H9 (cell line): Measurements from ENCODE around the gene VPS26A. TPM values are rescaled to one million over a fixed set of nuclear protein-coding genes. Genes with fewer than 3 reads are reported as not detected.

Experiments
- DNase-seq: peaks from one replicate; pipeline ENCODE4 v3.0.0-alpha.2; 2017
- H2AFZ ChIP-seq: one replicate; pipeline ENCODE4 v1.6.1; 2013; ENCODE audit warnings: mild to moderate bottlenecking, low read length, control low read depth, moderate library complexity
- H2AK5ac ChIP-seq: 2 replicates; pipeline ENCODE4 v1.6.1; 2013; ENCODE audit warnings: low read length, control low read depth, mixed read lengths; ENCODE audit not compliant: insufficient read length
- H2BK120ac ChIP-seq: one replicate; pipeline ENCODE4 v1.6.1; 2013; ENCODE audit warnings: low read depth, mild to moderate bottlenecking, low read length, control low read depth, inconsistent platforms; ENCODE audit not compliant: poor library complexity, severe bottlenecking
- H2BK12ac ChIP-seq: 2 replicates; pipeline ENCODE4 v1.6.1; 2013; ENCODE audit warnings: low read length, control low read depth, mixed read lengths, low read depth; ENCODE audit not compliant: insufficient read length
- H2BK15ac ChIP-seq: 2 replicates; pipeline ENCODE4 v1.6.1; 2013; ENCODE audit warnings: low read depth, low read length, control low read depth
- H2BK20ac ChIP-seq: one replicate; pipeline ENCODE4 v1.6.1; 2013; ENCODE audit warnings: low read depth, mild to moderate bottlenecking, low read length, control low read depth, inconsistent platforms; ENCODE audit not compliant: poor library complexity, severe bottlenecking
- H2BK5ac ChIP-seq: 2 replicates; pipeline ENCODE4 v1.6.1; 2013; ENCODE audit warnings: low read length, control low read depth, mixed read lengths; ENCODE audit not compliant: insufficient read length
- H3K14ac ChIP-seq: 2 replicates; pipeline ENCODE4 v1.6.1; 2013; ENCODE audit warnings: low read length, control low read depth; ENCODE audit not compliant: insufficient read depth
- H3K18ac ChIP-seq: 2 replicates; pipeline ENCODE4 v1.6.1; 2013; ENCODE audit warnings: low read depth, mild to moderate bottlenecking, mixed read lengths, low read length, control low read depth; ENCODE audit not compliant: insufficient read length
- H3K23ac ChIP-seq: 2 replicates; pipeline ENCODE4 v1.6.1; 2013; ENCODE audit warnings: low read length, control low read depth, mixed read lengths, low read depth; ENCODE audit not compliant: insufficient read length
- H3K23me2 ChIP-seq: 2 replicates; pipeline ENCODE4 v1.6.1; 2013; ENCODE audit warnings: low read depth, mild to moderate bottlenecking, mixed read lengths, low read length, control low read depth; ENCODE audit not compliant: insufficient read length, poor library complexity, severe bottlenecking
- H3K27ac ChIP-seq: 2 replicates; pipeline ENCODE4 v1.5.1; 2013; ENCODE audit warnings: low read length, control low read depth, mixed read lengths, low read depth; ENCODE audit not compliant: insufficient read length
- H3K27me3 ChIP-seq: 2 replicates; pipeline ENCODE4 v1.6.1; 2013; ENCODE audit warnings: low read length, control low read depth, inconsistent platforms; ENCODE audit not compliant: insufficient read depth
- H3K4ac ChIP-seq: 2 replicates; pipeline ENCODE4 v1.6.1; 2013; ENCODE audit warnings: low read depth, mild to moderate bottlenecking, control low read depth, inconsistent platforms, low read length, moderate library complexity
- H3K4me1 ChIP-seq: 2 replicates; pipeline ENCODE4 v1.6.1; 2013; ENCODE audit warnings: low read length, control low read depth, inconsistent platforms; ENCODE audit not compliant: insufficient read depth
- H3K4me2 ChIP-seq: 2 replicates; pipeline ENCODE4 v1.6.1; 2013; ENCODE audit warnings: low read length, control low read depth, mixed read lengths; ENCODE audit not compliant: insufficient read length, insufficient read depth
- H3K56ac ChIP-seq: 2 replicates; pipeline ENCODE4 v1.6.1; 2013; ENCODE audit warnings: low read depth, mild to moderate bottlenecking, mixed read lengths, low read length, control low read depth; ENCODE audit not compliant: insufficient read length
- H3K79me1 ChIP-seq: 2 replicates; pipeline ENCODE4 v1.6.1; 2013; ENCODE audit warnings: low read depth, mild to moderate bottlenecking, moderate library complexity, low read length, control low read depth, inconsistent platforms; ENCODE audit not compliant: insufficient read depth, poor library complexity, severe bottlenecking
- H3K79me2 ChIP-seq: 2 replicates; pipeline ENCODE4 v1.6.1; 2013; ENCODE audit warnings: low read length, control low read depth, inconsistent platforms; ENCODE audit not compliant: insufficient read depth
- H3K9ac ChIP-seq: 2 replicates; pipeline ENCODE4 v1.6.1; 2013; ENCODE audit warnings: low read length, control low read depth, mixed read lengths; ENCODE audit not compliant: insufficient read length; ENCODE audit errors: extremely low read depth
- H3K9me3 ChIP-seq: one replicate; pipeline ENCODE4 v1.6.1; 2013; ENCODE audit warnings: low read depth, low read length, inconsistent platforms; ENCODE audit not compliant: control insufficient read depth
- H3T11ph ChIP-seq: one replicate; pipeline ENCODE4 v1.6.1; 2013; ENCODE audit warnings: mild to moderate bottlenecking, low read length, control low read depth, inconsistent platforms
- H4K20me1 ChIP-seq: one replicate; pipeline ENCODE4 v1.6.1; 2013; ENCODE audit not compliant: control insufficient read depth, insufficient read length, insufficient read depth
- H4K5ac ChIP-seq: 2 replicates; pipeline ENCODE4 v1.6.1; 2013; ENCODE audit warnings: low read depth, mild to moderate bottlenecking, mixed read lengths, low read length, control low read depth; ENCODE audit not compliant: insufficient read length
- H4K8ac ChIP-seq: replicated peaks from 2 replicates; pipeline ENCODE4 v1.6.1; 2013; ENCODE audit warnings: low read length, control low read depth, mixed read lengths, low read depth; ENCODE audit not compliant: insufficient read length
- H4K91ac ChIP-seq: 2 replicates; pipeline ENCODE4 v1.6.1; 2013; ENCODE audit warnings: low read depth, mild to moderate bottlenecking, moderate library complexity, mixed read lengths, low read length, control low read depth; ENCODE audit not compliant: insufficient read length
- H3K27ac Mint-ChIP-seq, 3 experiments: 2 replicates in 2 of 3; 3 replicates in 1 of 3; pipeline ENCODE4 v1.8.0; 2020 to 2021; ENCODE audit warnings: mixed read lengths in 3 of 3, mild to moderate bottlenecking in 1 of 3, moderate library complexity in 1 of 3
- H3K27me3 Mint-ChIP-seq: 2 replicates; pipeline ENCODE4 v1.8.0; 2021; ENCODE audit warnings: low read depth, mild to moderate bottlenecking, moderate library complexity, mixed read lengths
- H3K36me3 Mint-ChIP-seq, 3 experiments: 2 replicates in 2 of 3; 3 replicates in 1 of 3; pipeline ENCODE4 v1.8.0; 2020 to 2021; ENCODE audit warnings: low read depth in 3 of 3, mixed read lengths in 3 of 3; ENCODE audit not compliant: insufficient read depth in 1 of 3
- H3K4me1 Mint-ChIP-seq, 2 experiments: 2 replicates each; pipeline ENCODE4 v1.8.0; 2020; ENCODE audit warnings: mixed read lengths in 2 of 2
- H3K4me3 Mint-ChIP-seq, 2 experiments: 2 replicates in 1 of 2; 3 replicates in 1 of 2; pipeline ENCODE4 v1.8.0; 2020 to 2021; ENCODE audit warnings: mild to moderate bottlenecking in 2 of 2, mixed read lengths in 2 of 2, moderate library complexity in 1 of 2
- H3K9me3 Mint-ChIP-seq, 2 experiments: 2 replicates in 1 of 2; 3 replicates in 1 of 2; pipeline ENCODE4 v1.8.0; 2020; ENCODE audit warnings: mild to moderate bottlenecking in 2 of 2, mixed read lengths in 2 of 2, moderate library complexity in 1 of 2
- WGBS: extraction: QIAGEN DNeasy Blood & Tissue Kit; methylation state at CpG from one replicate; pipeline ENCODE4 v1.1.7; 2013; ENCODE audit warnings: missing lambda C conversion rate, low lambda C conversion rate, mixed read lengths; ENCODE audit not compliant: insufficient read length; ENCODE audit errors: extremely low coverage; 5-methylcytosine and 5-hydroxymethylcytosine counted together
- total RNA-seq: library from RNA; stranded (reverse); gene quantifications from 2 replicates; pipeline ENCODE4 v1.2.1, GENCODE V29; 2021
- TF ChIP-seq, protein P1 (sequence below): fragments of 200-600 bp; sonication (generic); conservative IDR thresholded peaks from 3 replicates; pipeline ENCODE4 v1.8.0; 2021; ENCODE audit warnings: antibody characterized with exemption, mild to moderate bottlenecking

Gene VPS26A
- total RNA-seq, 1 experiment from 2014 or later = 41.8 TPM

DNA sequence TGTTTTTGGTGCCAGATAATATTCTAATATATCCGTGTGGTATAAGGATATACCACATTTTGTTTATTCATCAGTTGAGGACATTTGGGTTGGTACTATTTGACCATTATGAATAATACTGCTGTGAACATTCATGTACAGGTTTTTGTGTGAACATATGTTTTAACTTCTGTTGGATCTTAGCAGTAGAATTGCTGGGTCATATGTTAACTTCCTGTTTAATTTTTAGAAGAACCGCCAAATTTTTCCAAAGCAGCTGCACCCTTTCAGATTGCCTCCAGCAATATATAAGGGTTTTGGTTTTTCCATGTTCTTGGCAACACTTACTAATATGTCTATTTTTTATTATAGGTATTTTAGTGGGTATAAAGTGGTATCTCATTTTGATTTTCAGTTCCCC lies 22.8 kb downstream of the VPS26A start:
- Histone ChIP-seq H3K18ac (no peak overlapping the region), H2AFZ (no peak overlapping the region), H2BK15ac (no peak overlapping the region), H2BK20ac (no peak overlapping the region), H2AK5ac (no peak overlapping the region), H3K14ac (no peak overlapping the region), H3K79me2 (no peaks in the 10 kb centered on the region; the same call in 1 of the 2 replicates), H3K9me3 (no peaks in the 10 kb centered on the region), H2BK5ac (no peak overlapping the region), H4K20me1 (no peaks in the 10 kb centered on the region), H3K23me2 (no peaks in the 10 kb centered on the region), H3K4ac (no peak overlapping the region), H2BK120ac (no peak overlapping the region), H4K91ac (no peak overlapping the region), H2BK12ac (no peak overlapping the region), H4K8ac (no peak overlapping the region), H3K56ac (no peak overlapping the region), H3K23ac (no peak overlapping the region), H3K4me2 (no peak overlapping the region), H3T11ph (no peak overlapping the region), H3K27me3 (no peaks in the 10 kb centered on the region), H3K4me1 (no peaks in the 10 kb centered on the region), H4K5ac (no peak overlapping the region), H3K79me1 (no peaks in the 10 kb centered on the region), H3K27ac (no peak overlapping the region), H3K9ac (no peak overlapping the region)
- DNase-seq = no peak
- WGBS = no CpG with 5 or more reads among the region's 2 CpGs
- H3K36me3 Mint-ChIP-seq = peaks cover 0 to 2% (median 0%) of the 10 kb centered on the region in 3 experiments; a peak in 3 of 7 replicates
- H3K4me1 Mint-ChIP-seq = no peaks in the 10 kb centered on the region
- no peak overlapping the region for H3K27ac Mint-ChIP-seq
- no peaks in the 10 kb centered on the region for H3K27me3 Mint-ChIP-seq
- H3K9me3 Mint-ChIP-seq = no peaks in the 10 kb centered on the region
- TF ChIP-seq, protein P1, sequence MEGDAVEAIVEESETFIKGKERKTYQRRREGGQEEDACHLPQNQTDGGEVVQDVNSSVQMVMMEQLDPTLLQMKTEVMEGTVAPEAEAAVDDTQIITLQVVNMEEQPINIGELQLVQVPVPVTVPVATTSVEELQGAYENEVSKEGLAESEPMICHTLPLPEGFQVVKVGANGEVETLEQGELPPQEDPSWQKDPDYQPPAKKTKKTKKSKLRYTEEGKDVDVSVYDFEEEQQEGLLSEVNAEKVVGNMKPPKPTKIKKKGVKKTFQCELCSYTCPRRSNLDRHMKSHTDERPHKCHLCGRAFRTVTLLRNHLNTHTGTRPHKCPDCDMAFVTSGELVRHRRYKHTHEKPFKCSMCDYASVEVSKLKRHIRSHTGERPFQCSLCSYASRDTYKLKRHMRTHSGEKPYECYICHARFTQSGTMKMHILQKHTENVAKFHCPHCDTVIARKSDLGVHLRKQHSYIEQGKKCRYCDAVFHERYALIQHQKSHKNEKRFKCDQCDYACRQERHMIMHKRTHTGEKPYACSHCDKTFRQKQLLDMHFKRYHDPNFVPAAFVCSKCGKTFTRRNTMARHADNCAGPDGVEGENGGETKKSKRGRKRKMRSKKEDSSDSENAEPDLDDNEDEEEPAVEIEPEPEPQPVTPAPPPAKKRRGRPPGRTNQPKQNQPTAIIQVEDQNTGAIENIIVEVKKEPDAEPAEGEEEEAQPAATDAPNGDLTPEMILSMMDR = no peak
- H3K4me3 Mint-ChIP-seq = no peak overlapping the region
